Astrocyte of the spinal cord (primary cell): ENCODE results near the gene CCL1.

ENCODE experiments used
- DNase-seq: peaks from one replicate; pipeline ENCODE4 v3.0.0; 2011; ENCODE audit warnings: low read depth, low spot score
- H3K4me3 ChIP-seq: 2 replicates; pipeline ENCODE4 v1.5.1; 2011; ENCODE audit warnings: low read depth, mild to moderate bottlenecking, low read length, moderate library complexity
- CTCF ChIP-seq: IDR thresholded peaks from 2 replicates; pipeline ENCODE4 v1.5.1; 2012; ENCODE audit warnings: low read depth, mild to moderate bottlenecking, low read length, inconsistent platforms
- in situ Hi-C: cut with HindIII; loops from 2 replicates; pipeline ENCODE4 v1.10.0; 2017; ENCODE audit warnings: low sequenced_read_pairs

Gene CCL1

GRCh38 chr17:34313164-34313563 lies 49.9 kb downstream of the CCL1 start:
- no peak for TF ChIP-seq CTCF
- no peak for DNase-seq
- in situ Hi-C loops = no loop called here
- no peak overlapping the region for H3K4me3 ChIP-seq

- H3K4me3 ChIP-seq = no peak overlapping the region
- no peak for TF ChIP-seq CTCF
- in situ Hi-C loops = no loop called here
- DNase-seq = no peak
Measured at GRCh38 chr17:34312080-34312479, 51.0 kb downstream of the CCL1 start.

GRCh38 chr17:34311291-34311690 lies 51.7 kb downstream of the CCL1 start:
- DNase-seq = no peak
- no peak overlapping the region for H3K4me3 ChIP-seq
- TF ChIP-seq CTCF = no peak
- in situ Hi-C loops = no loop called here
